ENCODE results near the gene GALNT10.

The GALNT10 gene

DNA sequence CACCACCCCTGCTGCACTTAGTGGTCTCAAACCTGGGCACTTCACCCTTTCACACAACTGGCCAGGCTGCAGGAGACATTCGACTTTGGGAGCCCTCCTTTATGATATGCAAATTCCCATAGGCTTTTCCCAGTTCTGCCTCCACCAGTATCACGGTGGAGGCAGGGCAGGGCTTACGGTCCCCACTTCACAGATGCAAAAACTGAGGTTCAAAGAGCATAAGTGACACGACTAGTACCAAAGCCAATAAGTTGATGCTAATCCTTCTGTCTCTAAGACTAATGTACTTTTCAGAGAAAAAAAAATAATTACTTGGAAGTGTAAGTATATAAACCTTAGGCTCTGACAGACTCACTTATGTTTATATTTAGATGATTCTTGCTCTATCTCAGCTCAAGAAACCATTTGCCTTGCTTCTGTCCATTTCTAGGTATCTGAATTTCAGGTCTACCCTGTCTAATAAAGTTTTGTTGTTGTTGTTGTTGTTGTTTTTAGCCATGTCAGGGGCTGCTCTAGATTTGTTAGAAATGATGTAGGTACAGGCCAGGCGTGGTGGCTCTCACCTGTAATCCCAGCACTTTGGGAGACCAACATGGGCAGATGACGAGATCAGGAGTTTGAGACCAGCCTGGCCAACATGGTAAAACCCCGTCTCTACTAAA lies 10.7 kb downstream of the GALNT10 start:
- DNase-seq (ENCODE audit: low read depth, low spot score): no peak

DNA sequence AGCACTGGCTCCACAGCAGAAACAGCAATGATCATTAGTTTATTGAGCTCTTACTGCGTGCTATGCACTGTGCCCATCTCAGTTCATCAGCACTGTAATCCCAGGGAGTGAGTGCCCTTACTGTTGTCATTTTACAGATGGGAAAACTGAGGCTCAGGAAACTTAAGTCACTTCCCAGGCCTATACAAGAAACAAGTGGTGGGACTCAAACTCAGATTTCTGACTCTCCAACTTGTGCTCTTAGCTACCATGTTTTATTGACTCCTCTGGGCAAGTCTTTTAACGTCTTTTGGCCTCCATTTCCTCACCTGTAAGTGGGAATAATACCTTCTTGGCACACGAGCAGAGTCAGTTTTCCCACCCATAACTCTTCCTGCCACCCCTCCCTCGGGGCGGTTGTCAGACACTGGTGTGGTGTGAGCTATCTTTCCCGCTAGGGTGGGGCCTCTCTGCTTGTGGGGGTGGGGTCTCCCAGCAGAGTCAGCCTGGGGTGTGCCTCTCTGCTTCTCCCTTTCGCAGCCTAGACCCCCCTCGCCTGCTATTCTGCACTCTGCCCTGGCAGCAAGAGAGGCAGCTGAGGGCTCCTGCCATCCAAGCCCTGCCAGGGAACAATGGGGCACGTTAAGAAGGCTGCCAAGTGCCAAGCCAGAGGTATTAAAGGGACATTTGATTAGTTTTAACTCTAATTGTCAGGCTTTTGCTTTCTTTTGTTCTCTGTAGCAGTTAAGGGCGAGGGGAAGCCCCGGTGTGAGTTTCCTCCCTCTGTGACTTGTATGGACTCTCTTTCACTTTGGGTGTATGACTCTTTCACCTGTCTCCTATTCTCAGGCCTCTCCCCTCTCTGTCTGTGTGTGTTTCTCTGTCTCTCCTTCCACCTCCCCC lies 12.1 kb downstream of the GALNT10 start:
- no peak overlapping the region for H3K27ac ChIP-seq
- no peak for DNase-seq (ENCODE audit: low read depth, low spot score)

More for the DNA sequence above, 10.7 kb downstream of the GALNT10 start:
- H3K27ac ChIP-seq: no peak overlapping the region

GRCh38 chr5:154203798-154204578 lies 13.5 kb downstream of the GALNT10 start:
- no peak overlapping the region for H3K27ac ChIP-seq
- DNase-seq (ENCODE audit: low read depth, low spot score): no peak

DNA sequence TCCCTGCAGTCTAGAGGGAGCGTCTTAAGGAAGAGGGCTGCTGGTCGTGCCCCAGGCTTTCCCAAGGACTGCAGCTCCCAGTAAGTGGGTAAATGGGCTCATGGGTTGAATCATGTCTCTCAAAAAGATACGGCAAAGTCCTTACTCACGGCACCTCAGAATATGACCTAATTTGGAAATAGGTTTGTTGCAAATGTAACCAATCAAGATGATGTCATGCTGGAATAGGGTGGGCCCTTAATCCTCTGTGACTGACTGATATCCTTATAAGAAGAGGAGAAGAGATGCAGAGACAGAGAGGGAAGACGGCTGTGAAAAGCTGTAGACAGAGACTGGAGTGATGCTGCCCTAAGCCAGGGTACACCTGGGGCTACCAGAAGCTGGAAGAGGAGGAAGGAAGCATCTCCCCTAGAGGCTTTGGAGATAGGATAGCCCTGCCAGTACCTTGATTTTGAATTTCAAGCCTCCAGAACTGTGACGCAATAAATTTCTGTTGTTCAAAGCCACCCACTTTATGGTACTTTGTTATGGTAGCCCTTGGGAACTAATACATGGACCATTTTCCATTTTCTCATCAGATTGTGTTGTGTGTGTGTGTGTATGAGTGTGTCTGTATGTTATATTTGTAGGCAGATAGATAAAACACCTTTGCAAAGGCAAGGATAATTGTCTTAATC lies 15.0 kb downstream of the GALNT10 start:
- no peak overlapping the region for H3K27ac ChIP-seq
- DNase-seq (ENCODE audit: low read depth, low spot score): no peak

- no peak overlapping the region for H3K27ac ChIP-seq
- DNase-seq (ENCODE audit: low read depth, low spot score): no peak
Measured at GRCh38 chr5:154206311-154206710, 15.8 kb downstream of the GALNT10 start.

DNA sequence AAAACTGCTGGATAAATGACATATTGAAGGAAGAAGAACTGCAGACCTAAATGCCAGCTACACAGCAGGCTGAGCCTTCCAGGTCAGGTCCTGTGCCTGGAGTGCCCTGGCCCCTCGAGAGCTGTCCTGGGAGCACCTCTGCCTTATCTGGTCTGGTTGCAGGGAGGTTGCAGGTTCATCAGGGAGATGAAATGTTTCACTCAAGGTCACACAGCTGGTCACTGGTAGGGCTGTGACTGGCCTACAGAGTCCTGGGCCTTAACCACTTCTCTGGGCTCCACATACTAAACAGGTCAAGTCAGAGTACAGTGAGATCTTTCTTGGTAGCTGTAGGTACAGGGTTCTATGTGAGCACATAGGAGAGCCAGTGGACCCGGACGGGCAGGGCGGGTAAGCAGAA lies 16.7 kb downstream of the GALNT10 start:
- H3K27ac ChIP-seq: no peak overlapping the region
- DNase-seq (ENCODE audit: low read depth, low spot score): no peak

DNA sequence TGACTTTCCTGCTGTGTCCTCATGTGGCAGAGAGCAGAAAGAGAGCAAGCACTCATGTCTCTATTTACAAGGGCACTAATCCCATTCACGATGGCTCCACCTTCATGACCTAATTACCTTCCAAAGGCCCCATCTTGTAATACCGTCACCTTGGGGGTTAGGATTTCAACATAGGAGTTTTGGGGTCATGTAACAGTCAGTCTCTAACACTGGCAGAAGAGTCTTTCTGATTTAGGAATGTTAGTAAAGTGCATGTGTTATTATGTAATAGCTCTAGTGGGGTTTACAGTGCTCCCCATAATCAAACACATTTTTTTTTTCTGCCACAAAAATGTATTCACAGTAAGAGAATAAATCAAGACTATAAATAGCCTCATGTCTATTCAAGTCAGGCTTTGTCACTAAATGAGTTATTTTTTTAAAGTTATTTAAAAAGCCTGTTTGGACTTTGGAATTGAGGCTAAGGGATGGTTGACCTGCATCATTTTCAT lies 19.1 kb downstream of the GALNT10 start:
- H3K27ac ChIP-seq: no peak overlapping the region
- no peak for DNase-seq (ENCODE audit: low read depth, low spot score)

DNA sequence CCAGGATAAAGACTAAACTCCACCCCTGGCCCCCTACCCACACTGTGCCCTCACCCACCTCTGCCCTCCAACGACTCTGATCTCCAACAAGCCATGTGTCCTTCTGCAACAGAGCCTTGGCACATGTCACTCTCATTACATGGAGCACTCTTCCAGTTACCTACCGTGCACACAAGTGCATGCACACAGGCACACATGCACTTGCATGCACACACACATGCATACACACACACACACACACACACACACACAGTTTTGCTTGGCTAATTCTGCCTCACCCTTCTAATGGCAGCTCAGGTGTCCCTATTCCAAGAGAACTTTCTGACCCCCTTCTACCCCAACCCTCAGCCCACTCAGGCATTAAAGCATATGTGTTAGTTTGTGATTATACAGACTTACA lies 19.6 kb downstream of the GALNT10 start:
- no peak overlapping the region for H3K27ac ChIP-seq
- DNase-seq (ENCODE audit: low read depth, low spot score): no peak

DNA sequence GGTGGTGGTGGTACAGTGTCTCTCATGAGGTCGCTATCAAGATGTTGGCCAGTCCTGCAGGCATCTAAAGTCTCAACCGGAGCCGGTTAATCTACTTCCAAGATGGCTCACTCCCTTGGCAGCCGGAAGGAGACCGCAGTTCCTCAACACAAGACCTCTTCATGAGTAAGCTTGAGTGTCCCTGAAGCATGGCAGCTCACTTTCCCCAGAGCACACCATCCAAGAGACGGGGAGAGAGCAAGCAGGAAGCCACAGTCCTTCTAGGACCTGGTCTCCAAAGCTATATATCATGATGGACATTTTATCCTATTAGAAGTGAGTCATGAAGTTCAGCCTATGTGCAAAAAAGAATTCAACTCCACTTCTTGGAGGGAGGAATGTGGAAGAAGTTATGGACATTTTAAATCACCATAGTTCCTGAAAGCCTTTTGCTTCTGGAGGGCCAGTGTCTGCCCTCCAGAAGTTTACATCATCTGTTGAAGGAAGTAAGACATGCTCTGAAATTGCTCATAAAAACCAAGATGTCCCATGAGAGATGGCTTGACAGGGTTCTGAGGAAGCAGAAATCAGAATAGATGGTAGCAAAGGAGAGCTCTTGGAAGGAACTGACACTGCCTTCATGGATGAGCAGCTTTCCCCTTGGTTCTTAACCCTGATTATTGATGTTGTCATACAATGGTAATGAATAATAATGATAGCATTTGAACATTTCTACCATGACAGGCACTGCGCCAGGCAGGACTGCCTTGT lies 21.3 kb downstream of the GALNT10 start:
- H3K27ac ChIP-seq: no peak overlapping the region
- no peak for DNase-seq (ENCODE audit: low read depth, low spot score)

DNA sequence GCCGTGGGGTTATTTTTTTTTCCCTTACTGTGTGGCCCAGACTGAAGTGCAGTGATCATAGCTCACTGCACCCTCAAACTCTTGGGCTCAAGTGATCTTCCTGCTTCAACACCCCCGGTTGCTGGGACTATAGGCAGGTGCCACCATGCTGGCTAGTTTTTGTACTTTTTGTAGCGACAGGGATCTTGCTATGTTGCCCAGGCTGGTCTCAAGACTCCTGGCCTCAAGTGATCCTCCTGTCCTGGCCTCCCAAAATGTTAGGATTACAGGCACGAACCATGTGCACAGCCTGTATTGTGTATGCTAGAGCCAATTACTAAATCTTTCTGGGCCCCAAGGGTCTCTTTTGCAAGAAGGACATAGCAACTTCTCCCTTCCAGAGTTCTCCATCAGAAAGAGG lies 23.1 kb downstream of the GALNT10 start:
- H3K27ac ChIP-seq: no peak overlapping the region
- no peak for DNase-seq (ENCODE audit: low read depth, low spot score)

DNA sequence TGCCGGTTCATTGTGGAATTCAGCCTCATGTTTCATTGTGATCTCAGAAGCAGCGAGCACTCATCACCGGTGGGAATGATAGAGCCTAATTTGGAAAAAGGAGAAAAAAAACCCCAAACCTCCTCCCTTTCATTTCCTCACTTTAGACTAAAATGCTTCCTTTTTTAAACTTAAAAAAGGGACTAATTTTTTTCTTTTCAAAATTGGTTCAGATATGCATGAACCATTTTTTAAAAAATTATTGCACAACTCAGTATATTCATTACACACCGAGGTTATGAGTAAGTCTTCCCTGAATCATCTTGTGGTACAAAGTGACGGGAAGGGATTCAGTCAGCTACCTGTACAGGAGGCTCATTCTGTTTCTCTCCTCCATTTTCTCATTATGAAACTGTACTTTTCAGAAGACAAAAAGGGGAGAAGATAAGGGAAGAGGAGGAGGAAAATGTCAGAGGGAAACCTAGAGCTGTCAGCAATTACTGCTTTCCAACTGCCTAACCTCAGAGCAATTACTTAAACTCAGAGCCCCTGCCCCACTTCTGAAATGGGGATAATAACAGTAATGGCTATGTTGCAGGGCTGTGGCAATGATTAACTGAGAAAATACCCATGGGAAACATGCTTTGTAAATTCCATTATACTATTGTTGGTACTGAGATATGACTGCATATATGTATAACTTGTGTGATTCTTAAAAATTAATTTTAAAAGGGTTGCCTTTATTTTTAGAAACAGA lies 24.0 kb downstream of the GALNT10 start:
- peak; percentile 51 for DNase-seq (ENCODE audit: low read depth, low spot score)
- peak overlapping the region; percentile 65 for H3K27ac ChIP-seq

- DNase-seq (ENCODE audit: low read depth, low spot score): no peak
- peak overlapping the region; percentile 65 for H3K27ac ChIP-seq
Measured at GRCh38 chr5:154215571-154216325, 25.2 kb downstream of the GALNT10 start.

GRCh38 chr5:154217462-154217861 lies 26.9 kb downstream of the GALNT10 start:
- H3K27ac ChIP-seq: no peak overlapping the region
- no peak for DNase-seq (ENCODE audit: low read depth, low spot score)

- DNase-seq (ENCODE audit: low read depth, low spot score): no peak
- H3K27ac ChIP-seq: no peak overlapping the region
Measured at GRCh38 chr5:154218786-154219185, 28.3 kb downstream of the GALNT10 start.

DNA sequence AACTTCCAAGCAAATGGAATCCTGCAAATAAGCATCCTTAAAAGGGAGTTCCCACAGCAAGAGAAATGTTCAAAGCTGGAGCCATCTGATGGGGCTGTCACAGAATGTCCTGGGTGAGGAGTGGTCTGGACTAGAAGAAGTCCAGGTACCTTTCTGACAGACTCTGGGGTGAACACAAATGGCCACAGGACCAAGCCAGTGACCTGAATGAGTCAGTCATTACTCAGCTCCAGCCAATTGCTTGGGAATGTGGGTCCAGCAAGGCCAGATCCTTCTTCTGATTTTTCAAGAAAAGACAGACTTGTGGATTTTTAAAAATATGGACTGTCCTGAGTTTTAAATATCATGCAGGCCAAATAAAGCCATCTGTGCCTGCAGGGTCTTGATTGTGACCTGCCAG lies 30.1 kb downstream of the GALNT10 start:
- peak overlapping the region; percentile 72 for H3K27ac ChIP-seq
- no peak for DNase-seq (ENCODE audit: low read depth, low spot score)

GRCh38 chr5:154221371-154221896 lies 30.9 kb downstream of the GALNT10 start:
- peak overlapping the region; percentile 72 for H3K27ac ChIP-seq
- peak; percentile 39 for DNase-seq (ENCODE audit: low read depth, low spot score)

DNA sequence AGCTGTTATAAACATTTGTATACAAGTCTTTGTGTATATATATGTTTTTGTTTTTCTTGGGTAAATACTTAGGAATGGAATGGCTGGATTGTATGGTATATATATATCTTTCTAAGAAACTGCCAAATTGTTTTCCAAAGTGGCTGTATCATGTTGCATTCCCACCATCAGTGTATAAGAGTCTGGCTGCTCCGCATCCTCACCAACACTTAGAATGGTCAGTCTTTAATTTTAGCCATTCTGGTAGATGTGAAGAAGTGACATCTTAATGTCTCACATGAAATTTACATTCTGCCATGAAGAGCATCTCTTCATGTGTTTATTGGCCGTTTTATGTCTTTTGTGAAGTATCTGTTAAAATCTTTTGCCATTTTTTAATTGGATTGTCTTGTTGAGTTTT lies 31.9 kb downstream of the GALNT10 start:
- no peak for DNase-seq (ENCODE audit: low read depth, low spot score)
- peak overlapping the region; percentile 72 for H3K27ac ChIP-seq

DNA sequence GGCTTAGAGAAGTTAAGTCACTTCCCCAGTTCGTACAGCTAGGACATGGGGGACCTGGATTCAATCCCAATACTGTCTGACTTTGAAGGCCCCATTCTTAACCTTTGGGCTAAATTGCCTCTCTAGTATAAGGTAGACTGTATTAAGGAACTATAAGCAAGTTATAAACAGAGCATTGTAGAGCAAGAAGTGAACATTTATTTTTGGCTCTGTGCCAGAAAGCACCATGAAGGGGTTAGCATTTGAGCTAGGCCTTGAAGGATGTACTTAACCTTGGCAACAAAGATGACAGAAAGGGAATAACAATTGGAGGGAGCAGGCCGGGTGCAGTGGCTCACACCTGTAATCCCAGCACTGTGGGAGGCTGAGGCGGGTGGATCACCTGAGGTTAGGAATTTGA lies 32.8 kb downstream of the GALNT10 start:
- DNase-seq (ENCODE audit: low read depth, low spot score): no peak
- no peak overlapping the region for H3K27ac ChIP-seq

All from epithelial cell of prostate (primary cell).